GM12872 (cell line): ENCODE results near the gene RAB44.

Source experiments
- TF ChIP-seq, protein P1 (sequence below): IDR thresholded peaks from 3 replicates; pipeline ENCODE4 v1.5.1; 2011; ENCODE audit warnings: low read depth, mild to moderate bottlenecking, low read length, moderate library complexity; ENCODE audit not compliant: insufficient read depth

Gene RAB44

DNA sequence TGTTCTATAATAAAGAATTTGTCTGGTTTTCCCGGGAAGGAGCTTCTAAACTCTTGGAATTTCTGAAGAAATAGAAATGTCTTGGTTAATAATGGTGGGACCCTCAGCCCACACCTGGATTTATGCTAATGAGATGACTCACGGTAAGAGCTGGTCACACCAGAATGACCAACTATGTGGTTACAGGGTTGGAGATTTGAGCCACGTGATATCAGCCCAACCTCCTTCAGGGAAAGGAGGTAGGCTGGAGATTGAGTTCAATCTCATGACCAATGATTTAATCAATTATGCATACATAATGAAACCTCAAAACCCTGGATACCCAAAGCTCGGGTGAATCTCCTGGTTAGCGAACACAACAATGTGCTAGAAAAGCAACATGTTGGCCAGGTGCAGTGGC is 41.2 kb upstream of the RAB44 start:
- TF ChIP-seq, protein P1, sequence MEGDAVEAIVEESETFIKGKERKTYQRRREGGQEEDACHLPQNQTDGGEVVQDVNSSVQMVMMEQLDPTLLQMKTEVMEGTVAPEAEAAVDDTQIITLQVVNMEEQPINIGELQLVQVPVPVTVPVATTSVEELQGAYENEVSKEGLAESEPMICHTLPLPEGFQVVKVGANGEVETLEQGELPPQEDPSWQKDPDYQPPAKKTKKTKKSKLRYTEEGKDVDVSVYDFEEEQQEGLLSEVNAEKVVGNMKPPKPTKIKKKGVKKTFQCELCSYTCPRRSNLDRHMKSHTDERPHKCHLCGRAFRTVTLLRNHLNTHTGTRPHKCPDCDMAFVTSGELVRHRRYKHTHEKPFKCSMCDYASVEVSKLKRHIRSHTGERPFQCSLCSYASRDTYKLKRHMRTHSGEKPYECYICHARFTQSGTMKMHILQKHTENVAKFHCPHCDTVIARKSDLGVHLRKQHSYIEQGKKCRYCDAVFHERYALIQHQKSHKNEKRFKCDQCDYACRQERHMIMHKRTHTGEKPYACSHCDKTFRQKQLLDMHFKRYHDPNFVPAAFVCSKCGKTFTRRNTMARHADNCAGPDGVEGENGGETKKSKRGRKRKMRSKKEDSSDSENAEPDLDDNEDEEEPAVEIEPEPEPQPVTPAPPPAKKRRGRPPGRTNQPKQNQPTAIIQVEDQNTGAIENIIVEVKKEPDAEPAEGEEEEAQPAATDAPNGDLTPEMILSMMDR = no peak

DNA sequence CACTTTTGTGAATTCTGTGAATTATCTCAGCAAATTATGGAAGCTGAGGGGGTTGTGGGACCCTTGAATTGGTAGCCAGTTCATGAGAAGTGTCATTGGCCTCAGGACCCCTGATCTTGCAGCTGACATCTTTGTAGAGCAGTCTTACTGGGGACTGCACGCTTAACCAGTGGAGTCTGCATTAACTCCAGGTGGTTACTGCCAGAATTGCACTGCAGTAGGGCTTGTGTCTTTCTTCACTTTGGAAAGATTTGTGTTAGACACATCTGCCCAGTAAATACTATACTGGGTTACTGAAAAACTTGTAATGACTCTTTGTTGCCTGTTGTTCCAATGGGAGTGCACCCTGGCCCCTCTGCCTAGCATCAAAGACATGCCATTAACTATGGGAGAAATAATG is 40.4 kb upstream of the RAB44 start:
- TF ChIP-seq, protein P1 = peak; percentile 43; the same call in 2 of the 3 replicates

DNA sequence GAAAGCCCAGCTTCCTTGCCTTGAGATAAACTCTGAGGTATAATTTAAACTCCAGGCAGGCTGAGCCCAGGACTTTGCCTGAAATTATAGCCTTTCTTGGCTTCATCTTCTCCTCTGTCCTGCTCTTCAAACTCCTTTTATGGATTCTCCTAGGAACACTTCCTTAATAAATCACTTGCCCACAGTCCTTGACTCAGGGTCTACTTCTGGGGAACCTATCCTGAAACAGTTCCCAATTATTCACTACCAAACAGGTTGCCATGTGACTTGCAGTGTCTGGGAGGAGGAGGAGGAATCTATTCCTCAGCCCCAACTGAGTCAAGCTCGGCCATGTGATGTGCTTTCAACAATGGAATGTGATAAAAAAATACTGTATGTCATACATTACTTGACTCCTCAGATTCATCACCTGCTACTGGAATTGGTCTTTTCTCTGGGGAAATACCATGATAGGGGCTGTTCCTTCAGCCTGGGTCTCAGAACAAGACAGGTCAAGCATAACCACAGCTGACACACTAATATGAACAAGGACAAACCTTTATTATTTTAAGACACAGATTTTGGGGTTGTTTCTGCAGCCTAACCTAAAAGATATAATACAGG is 39.6 kb upstream of the RAB44 start:
- TF ChIP-seq, protein P1 = no peak

DNA sequence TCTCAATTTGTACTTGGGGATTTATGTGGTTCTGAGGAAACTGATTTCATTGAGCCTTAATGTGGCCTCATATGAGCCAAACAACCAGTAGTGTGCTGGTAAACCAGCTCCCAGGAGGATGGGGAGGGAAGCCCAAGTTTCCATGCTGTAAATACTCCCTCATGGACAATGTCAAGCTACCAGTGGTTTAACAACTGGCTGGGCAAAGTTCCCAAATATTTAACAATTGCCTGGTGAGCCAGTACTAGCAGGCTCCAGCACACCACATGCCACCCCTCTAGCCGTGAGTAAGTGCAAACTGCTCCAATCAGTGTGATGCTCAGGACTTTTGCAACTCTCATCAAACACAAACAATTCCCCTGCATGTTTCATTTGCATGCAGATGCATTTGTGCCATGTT is 38.4 kb upstream of the RAB44 start:
- TF ChIP-seq, protein P1 = no peak

DNA sequence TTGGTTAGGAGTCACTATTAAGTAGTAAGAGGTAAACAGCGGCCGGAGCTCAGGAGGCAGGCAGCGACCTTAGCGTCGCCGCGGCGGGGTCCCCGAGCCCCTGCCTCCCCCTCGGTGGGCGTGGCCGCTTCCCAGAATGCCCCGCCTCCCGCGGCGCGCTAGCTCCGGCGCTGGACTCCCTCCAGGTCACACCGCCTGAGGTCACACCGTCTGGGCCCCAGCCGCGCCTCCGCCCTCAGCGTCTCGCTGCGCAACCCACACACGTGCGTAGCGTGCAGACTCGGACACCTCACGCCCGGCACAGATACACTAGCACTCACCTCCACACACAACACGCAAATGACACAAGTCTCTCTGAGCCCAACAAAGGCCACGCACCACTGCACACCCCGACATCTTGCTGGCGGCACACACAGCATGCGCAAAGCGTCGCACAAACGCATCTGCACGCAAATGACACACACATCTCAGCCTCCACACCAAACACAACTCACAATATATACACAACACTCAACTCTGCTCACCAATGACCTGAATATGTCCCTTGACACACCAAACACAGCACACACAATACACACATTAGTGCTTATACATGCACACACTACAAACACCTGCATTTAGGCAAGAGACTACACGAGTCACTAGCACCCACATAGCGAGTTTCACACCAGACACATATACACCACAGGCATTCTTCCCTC is 36.7 kb upstream of the RAB44 start:
- TF ChIP-seq, protein P1 = no peak

DNA sequence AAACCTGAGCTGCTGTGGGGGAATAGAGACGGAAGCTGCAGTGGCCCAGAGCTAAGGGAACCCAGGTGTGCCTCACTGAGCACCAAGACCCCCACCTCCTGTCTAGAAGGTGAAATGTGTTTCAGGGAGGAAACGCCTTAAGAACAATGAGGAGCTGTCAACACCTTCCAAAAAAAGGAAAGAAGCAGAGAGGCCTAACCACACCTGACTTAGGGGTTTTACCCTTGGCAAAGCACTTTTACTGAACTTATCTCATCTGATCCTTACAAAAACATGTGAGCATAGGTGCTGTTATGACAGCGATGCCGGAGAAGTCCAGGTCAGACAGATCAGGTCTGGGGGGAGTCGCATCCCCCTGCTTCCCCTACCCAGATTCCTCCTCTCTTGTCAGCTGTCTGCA is 35.2 kb upstream of the RAB44 start:
- TF ChIP-seq, protein P1 = no peak

DNA sequence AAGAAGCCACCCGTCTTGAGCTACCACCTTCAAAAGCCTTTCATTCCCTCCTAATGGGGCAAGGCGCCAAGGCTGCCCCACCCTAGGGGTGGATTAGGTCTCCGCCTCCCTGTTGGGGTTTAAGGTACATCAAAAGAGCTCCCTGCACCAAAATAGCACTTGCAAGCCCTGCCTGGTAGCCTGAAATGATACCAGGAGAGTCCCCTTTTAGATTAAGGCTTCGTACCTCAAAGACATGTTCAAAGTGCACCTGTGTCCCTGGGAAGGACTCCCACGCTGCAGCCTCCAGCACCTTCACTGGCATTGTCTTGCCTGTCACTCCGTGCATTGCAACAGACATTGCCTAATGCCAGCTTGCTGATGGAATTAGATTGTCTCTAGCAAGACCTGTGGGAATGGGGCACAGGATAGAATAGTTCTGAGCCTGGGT is 34.8 kb upstream of the RAB44 start:
- TF ChIP-seq, protein P1 = no peak
